GM12865 (cell line): ENCODE data around the gene ACLY.
A peak's percentile ranks its signal among the peaks of the same experiment; 100 is the strongest.

Experiments
- DNase-seq: peaks from one replicate; pipeline ENCODE4 v3.0.0; 2010; ENCODE audit warnings: low read depth
- H3K4me3 ChIP-seq: 2 replicates; pipeline ENCODE4 v1.5.1; 2011; ENCODE audit warnings: mild to moderate bottlenecking, low read depth, low read length, control low read depth
- TF ChIP-seq, protein P1 (sequence below): IDR thresholded peaks from 2 replicates; pipeline ENCODE4 v1.5.1; 2011; ENCODE audit warnings: low read length, control low read depth, low read depth, inconsistent platforms; ENCODE audit not compliant: insufficient read depth; ENCODE audit errors: missing control alignments

ACLY gene

DNA sequence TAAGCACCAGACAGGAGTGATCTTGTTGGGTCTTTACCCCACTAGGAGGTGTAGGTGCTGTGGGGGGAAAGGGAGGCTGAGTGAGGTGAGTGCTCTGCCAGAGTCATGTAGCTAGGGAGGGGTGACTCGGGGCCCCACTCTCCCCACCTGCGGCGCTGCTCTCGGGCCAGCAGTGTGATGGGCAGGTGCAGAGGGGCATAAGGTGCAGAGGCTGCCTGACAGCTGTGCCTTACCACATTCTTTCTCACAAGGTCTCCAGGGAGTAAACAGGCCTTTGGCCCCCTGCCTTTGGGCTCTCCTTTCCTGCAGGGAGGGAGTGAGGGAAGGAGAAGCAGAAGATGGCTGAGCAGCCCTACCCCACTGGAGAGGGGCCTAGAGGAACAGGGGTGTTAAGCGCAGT is 43.4 kb upstream of the ACLY start:
- TF ChIP-seq, protein P1, sequence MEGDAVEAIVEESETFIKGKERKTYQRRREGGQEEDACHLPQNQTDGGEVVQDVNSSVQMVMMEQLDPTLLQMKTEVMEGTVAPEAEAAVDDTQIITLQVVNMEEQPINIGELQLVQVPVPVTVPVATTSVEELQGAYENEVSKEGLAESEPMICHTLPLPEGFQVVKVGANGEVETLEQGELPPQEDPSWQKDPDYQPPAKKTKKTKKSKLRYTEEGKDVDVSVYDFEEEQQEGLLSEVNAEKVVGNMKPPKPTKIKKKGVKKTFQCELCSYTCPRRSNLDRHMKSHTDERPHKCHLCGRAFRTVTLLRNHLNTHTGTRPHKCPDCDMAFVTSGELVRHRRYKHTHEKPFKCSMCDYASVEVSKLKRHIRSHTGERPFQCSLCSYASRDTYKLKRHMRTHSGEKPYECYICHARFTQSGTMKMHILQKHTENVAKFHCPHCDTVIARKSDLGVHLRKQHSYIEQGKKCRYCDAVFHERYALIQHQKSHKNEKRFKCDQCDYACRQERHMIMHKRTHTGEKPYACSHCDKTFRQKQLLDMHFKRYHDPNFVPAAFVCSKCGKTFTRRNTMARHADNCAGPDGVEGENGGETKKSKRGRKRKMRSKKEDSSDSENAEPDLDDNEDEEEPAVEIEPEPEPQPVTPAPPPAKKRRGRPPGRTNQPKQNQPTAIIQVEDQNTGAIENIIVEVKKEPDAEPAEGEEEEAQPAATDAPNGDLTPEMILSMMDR = no peak
- H3K4me3 ChIP-seq = no peak overlapping the region
- no peak for DNase-seq

DNA sequence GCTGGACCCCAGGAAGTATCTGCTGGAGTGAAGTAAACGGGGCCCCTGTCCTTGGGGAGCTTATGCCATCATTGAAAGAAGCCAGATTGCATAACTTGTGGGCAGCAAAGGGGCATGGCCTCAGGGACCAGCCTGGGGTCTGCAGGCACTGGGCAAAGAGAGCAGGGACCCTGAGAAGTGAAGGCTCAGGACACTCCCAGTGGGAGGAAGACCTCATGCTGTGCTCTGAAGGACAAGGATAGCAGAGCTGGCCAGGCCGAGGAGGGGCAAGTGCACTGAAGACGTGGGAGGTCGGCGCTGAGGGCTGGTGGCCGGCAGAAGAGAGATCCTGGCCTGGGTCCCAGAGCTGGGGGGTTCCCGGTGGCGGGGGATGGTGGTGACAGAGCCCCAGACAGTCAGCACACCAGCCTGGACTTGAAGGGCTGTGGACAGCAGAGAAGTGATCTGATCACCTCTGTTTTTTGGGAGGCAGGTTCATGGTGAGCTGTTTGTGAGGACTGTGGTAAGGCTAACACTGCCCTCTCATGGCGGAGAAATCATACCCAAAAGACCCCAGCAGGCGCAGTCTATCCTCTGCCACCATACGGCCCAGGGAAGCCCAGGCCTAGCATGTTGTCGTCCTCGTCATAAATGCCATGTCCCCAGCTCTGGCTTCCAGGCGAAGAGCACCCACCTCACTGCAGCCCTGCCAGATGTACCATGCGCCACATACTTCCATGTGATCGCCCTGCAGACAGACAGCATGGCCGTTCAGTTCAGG is 40.8 kb upstream of the ACLY start:
- TF ChIP-seq, protein P1 = peak; percentile 31
- no peak overlapping the region for H3K4me3 ChIP-seq
- peak; percentile 63 for DNase-seq

DNA sequence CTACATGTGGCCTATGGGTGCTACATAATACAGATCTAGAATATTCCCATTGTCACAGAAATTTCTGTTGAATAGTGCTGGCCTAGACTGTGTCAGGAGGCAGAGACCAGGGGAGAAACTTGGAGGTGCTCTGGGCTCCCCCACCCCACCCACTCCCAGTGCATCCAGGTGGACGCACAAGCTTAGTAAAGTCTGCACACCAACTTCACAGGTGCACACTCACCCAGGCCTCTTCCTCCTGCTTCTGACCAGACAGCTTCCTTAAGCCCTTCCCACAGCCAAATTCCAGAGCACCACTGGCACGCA is 40.2 kb upstream of the ACLY start:
- TF ChIP-seq, protein P1 = no peak
- no peak for DNase-seq
- no peak overlapping the region for H3K4me3 ChIP-seq

GRCh38 chr17:41957869-41958439 is 39.2 kb upstream of the ACLY start:
- no peak overlapping the region for H3K4me3 ChIP-seq
- TF ChIP-seq, protein P1 = no peak
- no peak for DNase-seq

DNA sequence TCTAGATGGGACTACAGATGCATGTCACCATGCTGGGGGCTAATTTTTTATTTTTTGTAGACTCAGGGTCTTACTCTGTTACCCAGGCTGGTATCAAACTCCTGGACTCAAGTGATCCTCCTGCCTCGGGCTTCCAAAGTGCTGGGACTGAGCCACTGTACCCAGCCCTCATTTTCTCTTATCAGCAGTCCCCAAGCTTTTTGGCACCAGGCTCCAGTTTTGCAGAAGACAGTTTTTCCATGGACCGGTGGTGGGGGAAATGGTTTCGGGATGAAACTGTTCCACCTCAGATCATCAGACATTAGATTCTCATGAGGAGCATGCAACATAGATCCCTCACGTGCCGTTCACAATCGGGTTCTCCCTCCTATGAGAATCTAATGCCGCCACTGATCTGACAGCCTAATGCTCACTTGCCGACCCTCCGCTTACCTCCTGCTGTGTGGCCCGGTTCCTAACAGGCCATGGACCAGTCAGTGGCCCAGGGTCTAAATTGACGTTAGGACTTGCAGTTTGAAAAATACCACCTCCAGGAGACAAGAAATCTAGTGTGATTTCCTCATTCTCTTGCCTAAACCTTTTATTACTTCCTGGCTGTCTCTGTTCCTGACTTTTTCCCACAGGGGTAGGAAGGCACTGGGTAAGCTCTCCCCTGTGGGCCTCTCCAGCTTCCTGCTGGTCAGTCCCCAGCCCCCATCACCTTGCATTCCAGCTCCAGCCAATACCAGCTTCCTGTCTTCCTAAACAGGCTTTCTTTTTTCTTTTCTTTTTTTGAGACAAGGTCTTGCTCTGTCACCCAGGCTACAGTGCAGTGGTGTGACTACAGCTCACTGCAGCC is 38.5 kb upstream of the ACLY start:
- H3K4me3 ChIP-seq = no peak overlapping the region
- TF ChIP-seq, protein P1 = no peak
- DNase-seq = no peak

DNA sequence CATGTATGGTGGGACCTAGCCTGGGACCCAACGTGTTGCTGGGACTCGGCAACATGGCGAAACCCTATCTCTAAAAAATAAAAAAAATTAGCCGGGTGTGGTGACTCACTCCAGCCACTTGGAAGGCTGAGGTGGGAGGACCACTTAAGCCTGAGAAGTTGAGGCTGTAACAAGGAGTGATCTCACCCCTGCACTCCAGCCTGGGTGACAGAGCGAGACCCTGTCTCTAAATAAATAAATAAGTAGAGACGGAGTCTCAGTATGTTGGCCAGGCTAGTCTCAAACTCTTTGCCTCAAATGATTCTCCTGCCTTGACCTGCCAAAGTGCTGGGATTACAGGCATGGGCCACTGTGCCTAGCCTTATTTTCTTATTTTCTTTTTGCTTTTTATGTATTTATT is 37.8 kb upstream of the ACLY start:
- no peak for DNase-seq
- TF ChIP-seq, protein P1 = no peak
- H3K4me3 ChIP-seq = no peak overlapping the region
